Peyer's patch (tissue), 4 donors: Measurements from ENCODE around the gene MAPKBP1. TPM values are rescaled to one million over a fixed set of nuclear protein-coding genes. Genes with fewer than 3 reads are reported as not detected.

ENCODE experiments used
- DNase-seq, 3 donors: peaks; one replicate each; pipeline ENCODE4 v3.0.0-alpha.2; 2017 to 2019
- H3K27ac ChIP-seq, 4 donors: fragments of 200-600 bp; sonication (generic); one replicate each; pipeline ENCODE4 v1.5.1; 2016 to 2019
- H3K27me3 ChIP-seq, 2 donors: fragments of 200-600 bp; sonication (generic); one replicate each; pipeline ENCODE4 v1.5.1; 2019
- H3K36me3 ChIP-seq, 3 donors: fragments of 200-600 bp; sonication (generic); one replicate each; pipeline ENCODE4 v1.5.1; 2016 to 2019
- H3K4me1 ChIP-seq, 4 donors: fragments of 200-600 bp; sonication (generic); one replicate each; pipeline ENCODE4 v1.5.1; 2016 to 2019
- H3K4me3 ChIP-seq, 4 donors: fragments of 200-600 bp; sonication (generic); 1 replicate in 3 of 4; 2 replicates in 1 of 4; pipeline ENCODE4 v1.5.1; 2016 to 2019; ENCODE audit warnings: mild to moderate bottlenecking in 1 of 4
- H3K9me3 ChIP-seq, 4 donors: fragments of 200-600 bp; sonication (generic); one replicate each; pipeline ENCODE4 v1.5.1; 2016 to 2019; ENCODE audit warnings: mild to moderate bottlenecking in 1 of 4
- POLR2A ChIP-seq, 2 donors: fragments of 450-650 bp; IDR thresholded peaks; one replicate each; pipeline ENCODE4 v1.5.1; 2017; ENCODE audit warnings: antibody characterized with exemption in 2 of 2, mild to moderate bottlenecking in 2 of 2, moderate library complexity in 2 of 2
- total RNA-seq, 4 donors: library from RNA; depleted of rRNA; stranded (reverse); fragments of >200 nt; gene quantifications; one replicate each; pipeline ENCODE4 v1.1.0, GENCODE V29; 2016
- TF ChIP-seq, protein P1 (sequence below), 6 experiments: fragments of 450-650 bp in 4 of 6; fragments of 200-600 bp in 2 of 6; sonication (generic) in 1 of 6; IDR thresholded peaks; one replicate each; pipeline ENCODE4 v1.5.1; 2017 to 2019; ENCODE audit warnings: antibody characterized with exemption in 6 of 6, mild to moderate bottlenecking in 3 of 6, moderate library complexity in 1 of 6

Gene MAPKBP1
- total RNA-seq, 4 donors from 2014 or later: 29.7 to 69.8 (median 48.7) TPM

GRCh38 chr15:41791547-41791937 lies 17.3 kb downstream of the MAPKBP1 start:
- Histone ChIP-seq H3K27ac (peak overlapping the region in 2 of 4 donors; percentile 72 to 76), H3K4me1 (peaks cover 0 to 51% (median 6%) of the 10 kb centered on the region in 4 donors), H3K36me3 (no peaks in the 10 kb centered on the region), H3K4me3 (no peak overlapping the region), H3K27me3 (no peaks in the 10 kb centered on the region), H3K9me3 (no peaks in the 10 kb centered on the region)
- DNase-seq: no peak
- TF ChIP-seq, protein P1, sequence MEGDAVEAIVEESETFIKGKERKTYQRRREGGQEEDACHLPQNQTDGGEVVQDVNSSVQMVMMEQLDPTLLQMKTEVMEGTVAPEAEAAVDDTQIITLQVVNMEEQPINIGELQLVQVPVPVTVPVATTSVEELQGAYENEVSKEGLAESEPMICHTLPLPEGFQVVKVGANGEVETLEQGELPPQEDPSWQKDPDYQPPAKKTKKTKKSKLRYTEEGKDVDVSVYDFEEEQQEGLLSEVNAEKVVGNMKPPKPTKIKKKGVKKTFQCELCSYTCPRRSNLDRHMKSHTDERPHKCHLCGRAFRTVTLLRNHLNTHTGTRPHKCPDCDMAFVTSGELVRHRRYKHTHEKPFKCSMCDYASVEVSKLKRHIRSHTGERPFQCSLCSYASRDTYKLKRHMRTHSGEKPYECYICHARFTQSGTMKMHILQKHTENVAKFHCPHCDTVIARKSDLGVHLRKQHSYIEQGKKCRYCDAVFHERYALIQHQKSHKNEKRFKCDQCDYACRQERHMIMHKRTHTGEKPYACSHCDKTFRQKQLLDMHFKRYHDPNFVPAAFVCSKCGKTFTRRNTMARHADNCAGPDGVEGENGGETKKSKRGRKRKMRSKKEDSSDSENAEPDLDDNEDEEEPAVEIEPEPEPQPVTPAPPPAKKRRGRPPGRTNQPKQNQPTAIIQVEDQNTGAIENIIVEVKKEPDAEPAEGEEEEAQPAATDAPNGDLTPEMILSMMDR (IDR thresholded peaks at IDR 0.05): no peak
- TF ChIP-seq POLR2A (IDR thresholded peaks at IDR 0.05): no peak

- Histone ChIP-seq H3K36me3 (no peaks in the 10 kb centered on the region), H3K27ac (peak overlapping the region in 1 of 4 donors; percentile 76), H3K9me3 (no peaks in the 10 kb centered on the region), H3K4me1 (peaks cover 0 to 57% (median 6%) of the 10 kb centered on the region in 4 donors), H3K27me3 (no peaks in the 10 kb centered on the region), H3K4me3 (no peak overlapping the region)
- no peak for DNase-seq
- TF ChIP-seq POLR2A (IDR thresholded peaks at IDR 0.05): no peak
- TF ChIP-seq, protein P1 (IDR thresholded peaks at IDR 0.05): no peak
Observed at GRCh38 chr15:41792000-41792637, 17.8 kb downstream of the MAPKBP1 start.

DNA sequence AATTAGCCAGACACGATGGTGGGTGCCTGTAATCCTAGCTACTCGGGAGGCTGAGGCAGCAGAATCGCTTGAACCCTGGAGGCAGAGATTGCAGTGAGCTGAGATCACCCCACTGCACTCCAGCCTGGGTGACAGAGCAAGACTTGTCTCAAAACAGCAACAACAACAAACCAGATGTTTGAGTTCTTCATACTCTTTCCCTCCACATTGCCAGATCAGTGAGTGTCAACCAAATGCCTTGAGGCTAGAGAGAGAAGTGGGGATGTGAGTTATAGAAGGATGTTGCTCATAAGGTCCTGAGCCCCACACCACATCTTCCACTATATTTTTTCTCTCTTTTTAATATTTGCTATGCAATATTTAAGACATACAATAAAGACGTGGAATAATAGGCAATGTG lies 19.8 kb downstream of the MAPKBP1 start:
- Histone ChIP-seq H3K4me1 (peaks cover 0 to 47% (median 4%) of the 10 kb centered on the region in 4 donors), H3K27me3 (no peaks in the 10 kb centered on the region), H3K4me3 (no peak overlapping the region), H3K9me3 (no peaks in the 10 kb centered on the region), H3K27ac (no peak overlapping the region), H3K36me3 (no peaks in the 10 kb centered on the region)
- TF ChIP-seq POLR2A (IDR thresholded peaks at IDR 0.05): no peak
- TF ChIP-seq, protein P1 (IDR thresholded peaks at IDR 0.05): no peak
- DNase-seq: no peak

GRCh38 chr15:41795996-41796856 lies 21.9 kb downstream of the MAPKBP1 start:
- Histone ChIP-seq H3K27ac (no peak overlapping the region), H3K4me1 (peaks cover 0 to 27% (median 1%) of the 10 kb centered on the region in 4 donors), H3K36me3 (peaks cover 0 to 7% (median 0%) of the 10 kb centered on the region in 3 donors), H3K27me3 (no peaks in the 10 kb centered on the region), H3K9me3 (no peaks in the 10 kb centered on the region), H3K4me3 (no peak overlapping the region)
- DNase-seq: peak in 1 of 3 donors; percentile 28
- TF ChIP-seq, protein P1 (IDR thresholded peaks at IDR 0.05): no peak
- no peak for TF ChIP-seq POLR2A (IDR thresholded peaks at IDR 0.05)

DNA sequence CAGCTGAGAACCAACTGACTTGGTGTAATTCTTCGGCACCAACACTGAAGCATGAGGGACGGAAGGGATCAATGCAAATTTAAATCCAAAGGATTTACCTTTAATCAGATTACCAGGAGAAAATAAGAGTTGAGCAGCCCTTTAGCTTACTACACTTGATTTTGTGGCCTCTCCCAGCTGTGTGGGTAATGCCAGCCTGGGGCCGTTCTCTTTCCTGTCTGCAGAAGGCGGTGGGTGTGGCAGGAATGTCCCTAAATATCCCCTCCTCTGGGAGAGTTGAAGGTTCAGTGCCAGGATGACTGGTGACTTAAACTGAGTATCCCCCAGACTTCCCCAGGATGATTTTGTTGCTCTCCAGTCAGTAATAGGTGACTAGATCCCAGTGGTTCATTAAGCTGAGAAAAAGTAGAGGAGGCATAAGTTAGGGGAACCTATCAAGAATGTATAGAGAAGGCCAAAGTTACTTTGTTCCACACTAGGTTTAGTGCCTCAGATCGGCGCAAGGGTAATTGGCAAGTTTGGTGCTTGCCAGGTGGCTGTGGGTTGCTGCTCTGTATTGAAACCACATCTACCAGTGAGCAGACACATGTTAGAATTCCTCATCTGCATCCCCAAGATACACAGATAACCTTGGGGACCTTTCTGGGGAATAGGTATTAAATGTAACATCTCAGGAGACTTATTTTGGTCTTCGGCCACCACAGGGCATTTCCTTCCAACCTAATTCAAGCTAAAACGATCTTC lies 23.1 kb downstream of the MAPKBP1 start:
- H3K27ac ChIP-seq: no peak overlapping the region
- peaks cover 0 to 7% (median 0%) of the 10 kb centered on the region in 3 donors for H3K36me3 ChIP-seq
- H3K4me1 ChIP-seq: peaks cover 0 to 20% (median 0%) of the 10 kb centered on the region in 4 donors
- no peak overlapping the region for H3K4me3 ChIP-seq
- peak in 1 of 3 donors; percentile 28 for DNase-seq
- H3K9me3 ChIP-seq: no peaks in the 10 kb centered on the region
- H3K27me3 ChIP-seq: no peaks in the 10 kb centered on the region
- no peak for TF ChIP-seq POLR2A (IDR thresholded peaks at IDR 0.05)
- TF ChIP-seq, protein P1 (IDR thresholded peaks at IDR 0.05): no peak
